Stimulated activated CD8-positive, alpha-beta memory T cell treated with anti-CD3 and anti-CD28 coated beads, Interleukin-15, amount 100 ng/mL, for 1 hour (primary cell): Measurements from ENCODE around the gene CUBN.

Experiments
- DNase-seq: peaks from one replicate; pipeline ENCODE4 v3.0.0-alpha.2; 2020; ENCODE audit warnings: low read depth

CUBN gene

GRCh38 chr10:17129741-17130140 lies at the start of gene CUBN:
CUBN (minus strand) TSS chr10:17129811; CDS start chr10:17129765, 46 bp downstream.
- DNase-seq: no peak

- DNase-seq: no peak
Measured at GRCh38 chr10:17179002-17179401, 49.4 kb upstream of the CUBN start.

GRCh38 chr10:17178006-17178405 lies 48.4 kb upstream of the CUBN start:
- DNase-seq: no peak

- no peak for DNase-seq
Measured at GRCh38 chr10:17177014-17177413, 47.4 kb upstream of the CUBN start.

GRCh38 chr10:17176091-17176490 lies 46.5 kb upstream of the CUBN start:
- no peak for DNase-seq

- no peak for DNase-seq
Measured at GRCh38 chr10:17175551-17175950, 45.9 kb upstream of the CUBN start.

- no peak for DNase-seq
Measured at GRCh38 chr10:17174626-17175025, 45.0 kb upstream of the CUBN start.

GRCh38 chr10:17171141-17171641 lies 41.6 kb upstream of the CUBN start:
- no peak for DNase-seq

GRCh38 chr10:17169803-17170202 lies 40.2 kb upstream of the CUBN start:
- no peak for DNase-seq

GRCh38 chr10:17166699-17167098 lies 37.1 kb upstream of the CUBN start:
- DNase-seq: no peak

- no peak for DNase-seq
Measured at GRCh38 chr10:17162828-17163227, 33.2 kb upstream of the CUBN start.

GRCh38 chr10:17161775-17162174 lies 32.2 kb upstream of the CUBN start:
- DNase-seq: no peak

- DNase-seq: no peak
Measured at GRCh38 chr10:17157024-17157423, 27.4 kb upstream of the CUBN start.

GRCh38 chr10:17155826-17156225 lies 26.2 kb upstream of the CUBN start:
- DNase-seq: no peak

GRCh38 chr10:17154116-17154515 lies 24.5 kb upstream of the CUBN start:
- no peak for DNase-seq

- no peak for DNase-seq
Measured at GRCh38 chr10:17153321-17153720, 23.7 kb upstream of the CUBN start.

- DNase-seq: no peak
Measured at GRCh38 chr10:17151716-17152115, 22.1 kb upstream of the CUBN start.

- DNase-seq: no peak
Measured at GRCh38 chr10:17147884-17148489, 18.4 kb upstream of the CUBN start.

- no peak for DNase-seq
Measured at GRCh38 chr10:17146892-17147291, 17.3 kb upstream of the CUBN start.

- no peak for DNase-seq
Measured at GRCh38 chr10:17145239-17145638, 15.6 kb upstream of the CUBN start.

- DNase-seq: no peak
Measured at GRCh38 chr10:17144757-17145156, 15.1 kb upstream of the CUBN start.

GRCh38 chr10:17144032-17144431 lies 14.4 kb upstream of the CUBN start:
- DNase-seq: no peak

- DNase-seq: no peak
Measured at GRCh38 chr10:17143055-17143690, 13.6 kb upstream of the CUBN start.
